ENCODE measurements around the gene RREB1.

RREB1 gene

DNA sequence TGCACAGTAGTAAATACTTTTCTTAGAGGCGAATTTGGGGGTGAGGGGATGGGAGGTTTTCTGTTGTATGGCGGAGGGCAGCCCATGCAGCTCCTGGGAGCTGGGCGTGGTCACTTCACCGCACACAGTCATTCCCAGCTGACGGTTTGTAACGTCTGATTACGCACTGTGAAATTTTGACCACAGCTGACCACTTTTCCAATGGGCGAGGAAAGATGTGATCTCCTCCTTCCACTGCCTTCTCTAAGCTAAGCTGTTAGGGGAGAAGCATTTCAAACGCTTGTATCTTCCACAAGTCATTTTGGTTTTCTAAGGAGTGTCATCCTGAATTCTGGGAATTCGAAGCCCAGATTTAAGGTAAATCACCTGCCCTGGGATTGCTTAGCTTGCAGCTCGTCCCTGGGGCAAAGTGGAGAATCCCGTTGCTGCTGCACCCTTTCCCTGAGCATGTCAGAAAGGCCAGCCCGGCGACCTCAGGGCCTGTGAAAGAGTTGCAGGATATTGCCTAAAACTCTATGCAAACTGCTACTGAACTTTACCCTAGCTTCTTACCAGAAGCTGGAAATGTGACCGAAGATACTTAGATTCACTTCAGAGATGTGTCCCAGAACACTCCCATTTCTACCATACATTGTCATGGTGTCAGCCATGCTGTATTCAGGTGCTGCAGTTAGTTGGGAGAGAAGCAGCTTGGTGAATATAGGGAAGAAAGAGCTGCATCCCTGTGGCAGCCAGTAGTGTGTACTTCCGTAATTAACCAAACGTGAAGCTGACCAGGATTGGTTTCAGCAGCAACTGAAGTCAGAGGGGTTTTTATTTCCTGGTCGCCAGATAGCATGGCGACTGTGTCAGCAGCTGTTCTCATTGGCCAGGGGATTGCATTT is 58.9 kb downstream of the RREB1 start:
- Histone ChIP-seq H3K27me3 (replicated peaks) (no peaks in the 10 kb centered on the region), H3K4me3 (ENCODE audit: low read depth, low read length) (no peak overlapping the region), H3K36me3 (replicated peaks) (no peaks in the 10 kb centered on the region), H3K27ac (peak overlapping the region; percentile 48)
- DNase-seq: peak; percentile 58
- in situ Hi-C loops (cut with HindIII; ENCODE audit: low pct_ligation_motif_present, low sequenced_read_pairs): no loop called here
- TF ChIP-seq, protein P1, sequence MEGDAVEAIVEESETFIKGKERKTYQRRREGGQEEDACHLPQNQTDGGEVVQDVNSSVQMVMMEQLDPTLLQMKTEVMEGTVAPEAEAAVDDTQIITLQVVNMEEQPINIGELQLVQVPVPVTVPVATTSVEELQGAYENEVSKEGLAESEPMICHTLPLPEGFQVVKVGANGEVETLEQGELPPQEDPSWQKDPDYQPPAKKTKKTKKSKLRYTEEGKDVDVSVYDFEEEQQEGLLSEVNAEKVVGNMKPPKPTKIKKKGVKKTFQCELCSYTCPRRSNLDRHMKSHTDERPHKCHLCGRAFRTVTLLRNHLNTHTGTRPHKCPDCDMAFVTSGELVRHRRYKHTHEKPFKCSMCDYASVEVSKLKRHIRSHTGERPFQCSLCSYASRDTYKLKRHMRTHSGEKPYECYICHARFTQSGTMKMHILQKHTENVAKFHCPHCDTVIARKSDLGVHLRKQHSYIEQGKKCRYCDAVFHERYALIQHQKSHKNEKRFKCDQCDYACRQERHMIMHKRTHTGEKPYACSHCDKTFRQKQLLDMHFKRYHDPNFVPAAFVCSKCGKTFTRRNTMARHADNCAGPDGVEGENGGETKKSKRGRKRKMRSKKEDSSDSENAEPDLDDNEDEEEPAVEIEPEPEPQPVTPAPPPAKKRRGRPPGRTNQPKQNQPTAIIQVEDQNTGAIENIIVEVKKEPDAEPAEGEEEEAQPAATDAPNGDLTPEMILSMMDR (IDR thresholded peaks at IDR 0.05; ENCODE audit: low read depth, low read length, missing control alignments): no peak

DNA sequence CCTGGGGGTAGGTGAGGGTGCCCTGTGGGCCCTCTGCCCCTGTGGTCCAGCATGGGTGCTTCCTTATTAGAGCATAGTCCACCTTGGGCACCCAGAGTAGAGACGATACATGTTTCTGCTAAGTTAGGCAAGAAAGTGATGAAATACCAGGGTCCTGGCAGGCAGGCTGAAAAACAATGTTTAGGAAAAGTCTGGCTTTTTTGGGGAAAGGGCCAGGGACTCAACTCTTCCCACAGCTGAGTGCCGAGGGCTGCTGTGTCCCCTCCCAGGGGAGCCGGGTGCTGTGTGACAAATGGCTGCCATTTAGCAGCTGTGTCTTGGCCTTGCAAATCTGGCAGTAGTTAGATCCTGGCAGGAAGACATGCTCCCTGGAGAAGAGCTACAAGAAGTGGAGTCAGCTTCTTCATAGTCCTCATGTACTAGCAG is 61.5 kb downstream of the RREB1 start:
- TF ChIP-seq, protein P1 (IDR thresholded peaks at IDR 0.05; ENCODE audit: low read depth, low read length, missing control alignments): no peak
- Histone ChIP-seq H3K4me3 (ENCODE audit: low read depth, low read length) (no peak overlapping the region), H3K27me3 (replicated peaks) (no peaks in the 10 kb centered on the region), H3K27ac (no peak overlapping the region), H3K36me3 (replicated peaks) (no peaks in the 10 kb centered on the region)
- in situ Hi-C loops (cut with HindIII; ENCODE audit: low pct_ligation_motif_present, low sequenced_read_pairs): no loop called here
- DNase-seq: no peak

DNA sequence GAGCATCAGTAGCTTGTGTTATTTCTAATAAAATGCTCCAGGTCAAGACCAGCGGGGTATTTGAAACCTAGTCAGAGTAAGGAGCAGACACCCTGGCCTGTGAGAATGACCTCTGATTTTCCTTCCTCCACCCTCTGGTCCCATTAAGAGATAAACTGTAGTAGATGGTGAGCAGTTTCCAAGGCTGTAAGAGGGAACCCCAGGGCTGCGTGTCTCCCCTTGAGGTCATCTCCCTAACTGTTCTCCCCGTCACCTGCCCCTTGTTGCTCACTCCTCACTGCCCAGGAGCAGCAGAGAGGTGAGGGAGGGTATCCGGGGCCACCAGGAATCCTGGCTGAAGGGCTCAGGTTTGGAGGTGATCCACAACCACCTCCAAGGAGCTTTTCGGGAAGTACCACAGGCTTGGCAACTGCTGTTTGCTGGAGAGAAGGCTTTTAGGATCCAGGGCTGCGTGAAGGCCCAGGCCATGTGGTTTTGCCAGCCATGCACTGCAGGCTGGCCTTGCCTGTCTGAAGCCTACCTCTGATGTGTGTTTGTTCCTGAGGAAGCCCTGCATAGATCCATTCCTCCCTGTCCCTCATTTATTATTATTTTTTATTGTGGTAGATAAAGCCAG is 62.5 kb downstream of the RREB1 start:
- in situ Hi-C loops (cut with HindIII; ENCODE audit: low pct_ligation_motif_present, low sequenced_read_pairs): no loop called here
- TF ChIP-seq, protein P1 (IDR thresholded peaks at IDR 0.05; ENCODE audit: low read depth, low read length, missing control alignments): no peak
- Histone ChIP-seq H3K4me3 (ENCODE audit: low read depth, low read length) (no peak overlapping the region), H3K27me3 (replicated peaks) (no peaks in the 10 kb centered on the region), H3K27ac (no peak overlapping the region), H3K36me3 (replicated peaks) (no peaks in the 10 kb centered on the region)
- DNase-seq: no peak

DNA sequence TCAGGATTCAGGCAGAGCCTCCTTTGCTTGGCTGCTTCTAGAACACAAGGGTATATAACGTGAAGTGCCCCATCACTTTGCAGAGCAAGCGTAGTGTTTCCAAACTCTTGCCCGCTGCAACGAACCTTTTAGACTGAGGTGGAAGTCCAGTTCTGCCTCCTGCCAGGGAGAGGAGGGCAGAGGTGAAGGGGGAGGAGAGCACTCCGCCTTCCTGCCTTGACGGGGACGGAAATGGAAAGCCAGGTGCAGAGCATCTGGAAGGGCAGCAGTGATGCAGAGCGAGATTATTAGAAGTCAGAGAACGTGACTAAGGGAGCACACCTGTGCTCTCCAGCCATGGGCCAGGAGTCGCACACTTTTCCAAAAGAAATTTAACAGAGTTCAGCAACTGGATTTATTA is 63.4 kb downstream of the RREB1 start:
- no peak for DNase-seq
- no peaks in the 10 kb centered on the region for H3K27me3 ChIP-seq (replicated peaks)
- no peaks in the 10 kb centered on the region for H3K36me3 ChIP-seq (replicated peaks)
- TF ChIP-seq, protein P1 (IDR thresholded peaks at IDR 0.05; ENCODE audit: low read depth, low read length, missing control alignments): no peak
- no peak overlapping the region for H3K27ac ChIP-seq
- in situ Hi-C loops (cut with HindIII; ENCODE audit: low pct_ligation_motif_present, low sequenced_read_pairs): no loop called here
- H3K4me3 ChIP-seq (ENCODE audit: low read depth, low read length): no peak overlapping the region

DNA sequence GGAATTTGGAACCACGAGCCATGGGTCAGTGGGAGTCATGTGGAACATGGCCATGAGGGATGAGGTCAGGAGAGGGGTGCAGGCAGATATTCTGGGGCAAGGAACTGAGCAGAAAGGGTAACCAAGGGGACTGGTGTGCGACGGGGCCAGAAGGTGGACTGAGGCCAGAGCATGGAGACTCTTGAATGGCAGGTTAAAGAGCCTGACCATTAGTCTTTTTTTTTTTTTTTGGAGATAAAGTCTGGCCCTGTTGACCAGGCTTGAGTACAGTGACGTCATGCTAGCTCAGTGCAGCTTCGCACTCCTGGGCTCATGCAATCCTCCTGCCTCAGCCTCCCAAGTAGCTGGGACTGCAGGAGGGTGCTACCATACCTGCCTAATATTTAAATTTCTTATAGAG is 64.0 kb downstream of the RREB1 start:
- Histone ChIP-seq H3K4me3 (ENCODE audit: low read depth, low read length) (no peak overlapping the region), H3K36me3 (replicated peaks) (peaks cover 2% of the 10 kb centered on the region), H3K27ac (no peak overlapping the region), H3K27me3 (replicated peaks) (no peaks in the 10 kb centered on the region)
- TF ChIP-seq, protein P1 (IDR thresholded peaks at IDR 0.05; ENCODE audit: low read depth, low read length, missing control alignments): no peak
- in situ Hi-C loops (cut with HindIII; ENCODE audit: low pct_ligation_motif_present, low sequenced_read_pairs): no loop called here
- DNase-seq: no peak
